HG02763 (cell line): ENCODE measurements around the gene VPS11.
A peak's percentile ranks its signal among the peaks of the same experiment; 100 is the strongest.
"Not testable (repeated sequence)": the region's sequence is repeated elsewhere in the genome, so short reads cannot be mapped to it uniquely, and the experiment has no call there.

Experiments
- ATAC-seq: cut with Tn5 transposase; IDR thresholded peaks from one replicate; pipeline ENCODE4 v1.9.1; 2021; ENCODE audit warnings: mild to moderate bottlenecking, moderate library complexity; ENCODE audit not compliant: unreplicated experiment

VPS11 gene

GRCh38 chr11:119101759-119102423 is 34.3 kb downstream of the VPS11 start, which contains the start of gene DPAGT1:
Gene DPAGT1 (minus strand): TSS chr11:119101853. CDS start chr11:119101655, 198 bp downstream.
- ATAC-seq = peak; percentile 84

- not testable (repeated sequence) for ATAC-seq
Measured at GRCh38 chr11:119103161-119103664, 35.6 kb downstream of the VPS11 start.

- ATAC-seq = no peak
Measured at GRCh38 chr11:119103793-119104192, 36.2 kb downstream of the VPS11 start.

- peak; percentile 72 for ATAC-seq
Measured at GRCh38 chr11:119106564-119107537, 39.2 kb downstream of the VPS11 start, which contains the start of gene C2CD2L. Gene C2CD2L (plus strand): TSS chr11:119107344. CDS start chr11:119107742, 398 bp downstream.

GRCh38 chr11:119107538-119108145 is 40.0 kb downstream of the VPS11 start:
- peak; percentile 23 for ATAC-seq

- ATAC-seq = no peak
Measured at GRCh38 chr11:119108146-119108856, 40.7 kb downstream of the VPS11 start.

- no peak for ATAC-seq
Measured at GRCh38 chr11:119108857-119109221, 41.2 kb downstream of the VPS11 start.

GRCh38 chr11:119109843-119110242 is 42.2 kb downstream of the VPS11 start:
- ATAC-seq = no peak

GRCh38 chr11:119110439-119110838 is 42.8 kb downstream of the VPS11 start:
- no peak for ATAC-seq

GRCh38 chr11:119111361-119111925 is 43.8 kb downstream of the VPS11 start:
- no peak for ATAC-seq

GRCh38 chr11:119112314-119113020 is 44.8 kb downstream of the VPS11 start:
- no peak for ATAC-seq

- no peak for ATAC-seq
Measured at GRCh38 chr11:119113716-119114115, 46.1 kb downstream of the VPS11 start.

- ATAC-seq = no peak
Measured at GRCh38 chr11:119114351-119114750, 46.7 kb downstream of the VPS11 start.

GRCh38 chr11:119115484-119116234 is 48.0 kb downstream of the VPS11 start:
- ATAC-seq = no peak

GRCh38 chr11:119116235-119116594 is 48.6 kb downstream of the VPS11 start:
- ATAC-seq = no peak

- no peak for ATAC-seq
Measured at GRCh38 chr11:119116601-119117000, 49.0 kb downstream of the VPS11 start.

- no peak for ATAC-seq
Measured at GRCh38 chr11:119117004-119117706, 49.5 kb downstream of the VPS11 start.

GRCh38 chr11:119118227-119118626 is 50.6 kb downstream of the VPS11 start:
- ATAC-seq = no peak
